Measurements from ENCODE around the gene NCOA7.

Gene NCOA7

GRCh38 chr6:125821825-125822281 is 31.1 kb downstream of the NCOA7 start:
- TF ChIP-seq, protein P1, sequence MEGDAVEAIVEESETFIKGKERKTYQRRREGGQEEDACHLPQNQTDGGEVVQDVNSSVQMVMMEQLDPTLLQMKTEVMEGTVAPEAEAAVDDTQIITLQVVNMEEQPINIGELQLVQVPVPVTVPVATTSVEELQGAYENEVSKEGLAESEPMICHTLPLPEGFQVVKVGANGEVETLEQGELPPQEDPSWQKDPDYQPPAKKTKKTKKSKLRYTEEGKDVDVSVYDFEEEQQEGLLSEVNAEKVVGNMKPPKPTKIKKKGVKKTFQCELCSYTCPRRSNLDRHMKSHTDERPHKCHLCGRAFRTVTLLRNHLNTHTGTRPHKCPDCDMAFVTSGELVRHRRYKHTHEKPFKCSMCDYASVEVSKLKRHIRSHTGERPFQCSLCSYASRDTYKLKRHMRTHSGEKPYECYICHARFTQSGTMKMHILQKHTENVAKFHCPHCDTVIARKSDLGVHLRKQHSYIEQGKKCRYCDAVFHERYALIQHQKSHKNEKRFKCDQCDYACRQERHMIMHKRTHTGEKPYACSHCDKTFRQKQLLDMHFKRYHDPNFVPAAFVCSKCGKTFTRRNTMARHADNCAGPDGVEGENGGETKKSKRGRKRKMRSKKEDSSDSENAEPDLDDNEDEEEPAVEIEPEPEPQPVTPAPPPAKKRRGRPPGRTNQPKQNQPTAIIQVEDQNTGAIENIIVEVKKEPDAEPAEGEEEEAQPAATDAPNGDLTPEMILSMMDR (IDR thresholded peaks at IDR 0.05; ENCODE audit: borderline replicate concordance, insufficient read depth, low read depth, low read length) = no peak
- no peak overlapping the region for H3K4me3 ChIP-seq (ENCODE audit: low read depth, low read length)

DNA sequence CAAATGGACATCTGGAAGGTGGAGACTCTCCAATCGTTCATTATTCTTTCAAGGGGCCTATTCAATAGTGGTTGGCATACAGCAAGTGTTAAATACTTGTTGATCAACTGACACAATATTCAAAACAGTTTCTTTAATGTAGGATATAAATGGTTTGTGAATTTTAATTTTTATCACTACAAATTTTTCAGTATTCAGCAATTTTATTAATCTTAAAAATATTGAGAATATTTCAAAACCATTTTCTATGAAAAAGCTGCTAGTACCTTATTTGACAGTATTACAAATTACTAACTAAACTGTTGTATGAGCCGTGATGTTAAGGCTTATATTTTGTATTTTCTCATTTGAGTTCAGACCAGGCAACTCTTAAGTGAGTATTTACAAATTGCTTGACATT is 32.4 kb downstream of the NCOA7 start:
- TF ChIP-seq, protein P1 (IDR thresholded peaks at IDR 0.05; ENCODE audit: borderline replicate concordance, insufficient read depth, low read depth, low read length) = no peak
- H3K4me3 ChIP-seq (ENCODE audit: low read depth, low read length) = no peak overlapping the region

DNA sequence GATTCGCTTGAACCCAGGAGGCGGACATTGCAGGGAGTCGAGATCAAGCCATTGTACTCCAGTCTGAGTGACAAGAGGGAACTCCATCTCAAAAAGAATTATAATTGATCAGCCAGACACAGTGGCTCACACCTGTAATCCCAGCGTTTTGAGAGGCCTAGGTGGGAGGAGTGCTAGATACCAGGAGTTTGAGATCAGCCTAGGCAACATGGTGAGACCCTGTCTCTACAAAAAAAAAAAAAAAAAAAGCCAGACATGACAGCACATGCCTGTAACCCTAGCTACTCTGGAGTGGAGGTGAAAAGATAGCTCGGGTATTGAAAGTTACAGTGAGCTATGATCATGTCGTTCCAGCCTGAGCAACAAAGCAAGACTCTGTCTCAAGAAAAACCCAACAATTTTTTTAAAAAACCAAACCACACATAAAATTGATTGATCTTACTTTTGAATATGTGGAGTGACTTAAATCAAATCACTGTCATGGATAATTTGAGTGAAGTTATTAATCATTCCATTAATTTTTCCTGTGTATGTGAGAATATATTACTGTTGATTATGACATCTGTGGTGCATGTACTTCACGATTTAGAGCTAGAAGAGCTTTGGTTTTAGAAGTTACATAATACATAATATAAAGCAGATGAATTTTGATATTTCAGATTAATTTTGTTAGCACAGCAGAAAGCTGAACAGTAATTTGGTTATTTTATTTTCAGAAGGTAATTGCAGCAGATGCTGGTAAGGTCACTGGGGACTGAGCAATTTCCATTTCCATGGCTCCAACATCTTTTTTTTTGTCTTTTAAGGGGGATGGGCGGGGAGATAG is 34.4 kb downstream of the NCOA7 start:
- TF ChIP-seq, protein P1 (IDR thresholded peaks at IDR 0.05; ENCODE audit: borderline replicate concordance, insufficient read depth, low read depth, low read length) = no peak
- H3K4me3 ChIP-seq (ENCODE audit: low read depth, low read length) = no peak overlapping the region

GRCh38 chr6:125826695-125827463 is 36.1 kb downstream of the NCOA7 start:
- H3K4me3 ChIP-seq (ENCODE audit: low read depth, low read length) = no peak overlapping the region
- TF ChIP-seq, protein P1 (IDR thresholded peaks at IDR 0.05; ENCODE audit: borderline replicate concordance, insufficient read depth, low read depth, low read length) = no peak

DNA sequence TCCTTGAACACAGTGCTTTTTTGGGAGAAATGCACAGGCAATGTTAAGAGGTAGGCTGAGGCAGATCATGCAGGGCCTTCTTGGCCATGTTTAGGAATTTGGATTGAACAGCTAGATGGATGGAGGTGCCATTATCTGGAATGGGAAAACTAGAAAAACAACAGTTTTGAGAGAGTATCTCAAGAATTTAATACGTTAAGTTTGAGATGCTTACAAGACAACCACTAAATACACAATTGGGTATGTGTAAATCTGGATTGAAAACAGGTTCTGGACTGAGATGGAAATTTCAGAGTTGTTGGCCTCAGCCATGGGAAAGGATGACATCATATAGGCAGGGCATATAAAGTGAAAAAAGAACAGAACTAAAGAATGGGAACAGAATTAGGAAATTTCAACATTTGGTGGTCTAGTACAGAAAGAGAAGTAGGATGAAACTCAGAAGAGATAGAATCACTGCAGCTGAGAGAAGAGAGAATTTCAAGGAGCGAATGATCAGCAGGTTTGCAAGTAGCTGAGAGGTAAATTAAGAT is 37.1 kb downstream of the NCOA7 start:
- TF ChIP-seq, protein P1 (IDR thresholded peaks at IDR 0.05; ENCODE audit: borderline replicate concordance, insufficient read depth, low read depth, low read length) = no peak

DNA sequence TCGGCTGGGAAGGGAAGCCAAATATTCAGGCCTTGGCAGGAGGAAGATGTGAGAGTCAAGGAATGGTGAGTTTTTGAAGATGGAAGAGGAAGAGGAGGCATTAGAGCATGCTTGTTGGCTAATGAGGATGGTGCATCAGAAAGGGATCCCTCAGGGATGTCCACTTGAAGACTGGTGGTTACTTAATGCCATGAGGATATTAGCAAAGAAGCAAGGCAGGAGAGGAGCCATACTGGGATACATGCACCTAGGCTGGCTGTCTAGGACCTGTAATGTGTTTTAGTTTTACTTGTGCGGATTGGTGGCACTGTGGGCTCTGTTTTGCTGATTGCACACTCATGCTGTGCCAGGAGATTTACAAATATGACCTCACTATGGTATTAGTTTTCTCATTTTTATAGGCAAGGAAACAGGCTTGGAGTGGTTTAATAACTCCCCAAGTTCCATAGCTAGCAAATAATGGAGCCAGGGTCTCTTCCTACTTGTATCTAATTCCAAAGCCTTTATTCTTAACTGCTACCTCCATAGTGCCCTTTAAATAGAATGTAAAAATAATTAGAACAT is 37.8 kb downstream of the NCOA7 start:
- no peak overlapping the region for H3K4me3 ChIP-seq (ENCODE audit: low read depth, low read length)
- TF ChIP-seq, protein P1 (IDR thresholded peaks at IDR 0.05; ENCODE audit: borderline replicate concordance, insufficient read depth, low read depth, low read length) = no peak

More for the DNA sequence above, 37.1 kb downstream of the NCOA7 start:
- H3K4me3 ChIP-seq (ENCODE audit: low read depth, low read length) = no peak overlapping the region
